Measurements from ENCODE around the gene NKD2. TPM values are rescaled to one million over a fixed set of nuclear protein-coding genes. Genes with fewer than 3 reads are reported as not detected.
A peak's percentile ranks its signal among the peaks of the same experiment; 100 is the strongest.
"Not testable (repeated sequence)": the region's sequence is repeated elsewhere in the genome, so short reads cannot be mapped to it uniquely, and the experiment has no call there.

Gene NKD2
- total RNA-seq, 1 donor from 2014 or later, result 3.7 TPM

DNA sequence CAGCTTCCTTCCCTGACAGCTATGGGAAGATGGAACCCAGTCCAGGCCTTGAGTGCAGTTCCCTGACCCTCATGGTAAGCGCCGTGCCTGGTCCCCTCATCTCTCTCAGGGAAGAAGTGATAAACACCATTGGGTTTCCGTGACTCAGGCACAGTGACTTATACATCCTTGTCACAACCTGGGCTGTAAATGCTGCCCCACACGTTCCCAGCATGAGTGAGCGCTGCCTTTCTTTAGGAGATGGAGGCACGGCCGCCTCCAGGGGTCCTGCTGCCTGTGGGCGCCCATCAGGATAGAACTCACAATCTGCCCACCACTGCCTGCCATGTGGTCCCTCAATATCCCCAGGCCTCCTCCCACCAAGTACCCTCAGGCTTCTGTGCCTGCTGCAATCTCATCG, 8.3 kb upstream of the NKD2 start:
- Histone ChIP-seq H3K4me3 (no peak overlapping the region), H3K27me3 (ENCODE audit: low read depth) (no peaks in the 10 kb centered on the region), H3K4me1 (peaks cover 42% of the 10 kb centered on the region), H3K27ac (replicated peaks) (no peak overlapping the region), H3K36me3 (no peaks in the 10 kb centered on the region), H3K9me3 (replicated peaks) (no peaks in the 10 kb centered on the region)
- intact Hi-C loops (cut with micrococcal nuclease), result no loop called here
- peak; percentile 6 for DNase-seq
- TF ChIP-seq, protein P1, sequence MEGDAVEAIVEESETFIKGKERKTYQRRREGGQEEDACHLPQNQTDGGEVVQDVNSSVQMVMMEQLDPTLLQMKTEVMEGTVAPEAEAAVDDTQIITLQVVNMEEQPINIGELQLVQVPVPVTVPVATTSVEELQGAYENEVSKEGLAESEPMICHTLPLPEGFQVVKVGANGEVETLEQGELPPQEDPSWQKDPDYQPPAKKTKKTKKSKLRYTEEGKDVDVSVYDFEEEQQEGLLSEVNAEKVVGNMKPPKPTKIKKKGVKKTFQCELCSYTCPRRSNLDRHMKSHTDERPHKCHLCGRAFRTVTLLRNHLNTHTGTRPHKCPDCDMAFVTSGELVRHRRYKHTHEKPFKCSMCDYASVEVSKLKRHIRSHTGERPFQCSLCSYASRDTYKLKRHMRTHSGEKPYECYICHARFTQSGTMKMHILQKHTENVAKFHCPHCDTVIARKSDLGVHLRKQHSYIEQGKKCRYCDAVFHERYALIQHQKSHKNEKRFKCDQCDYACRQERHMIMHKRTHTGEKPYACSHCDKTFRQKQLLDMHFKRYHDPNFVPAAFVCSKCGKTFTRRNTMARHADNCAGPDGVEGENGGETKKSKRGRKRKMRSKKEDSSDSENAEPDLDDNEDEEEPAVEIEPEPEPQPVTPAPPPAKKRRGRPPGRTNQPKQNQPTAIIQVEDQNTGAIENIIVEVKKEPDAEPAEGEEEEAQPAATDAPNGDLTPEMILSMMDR (IDR thresholded peaks at IDR 0.05; ENCODE audit: borderline replicate concordance), result no peak

DNA sequence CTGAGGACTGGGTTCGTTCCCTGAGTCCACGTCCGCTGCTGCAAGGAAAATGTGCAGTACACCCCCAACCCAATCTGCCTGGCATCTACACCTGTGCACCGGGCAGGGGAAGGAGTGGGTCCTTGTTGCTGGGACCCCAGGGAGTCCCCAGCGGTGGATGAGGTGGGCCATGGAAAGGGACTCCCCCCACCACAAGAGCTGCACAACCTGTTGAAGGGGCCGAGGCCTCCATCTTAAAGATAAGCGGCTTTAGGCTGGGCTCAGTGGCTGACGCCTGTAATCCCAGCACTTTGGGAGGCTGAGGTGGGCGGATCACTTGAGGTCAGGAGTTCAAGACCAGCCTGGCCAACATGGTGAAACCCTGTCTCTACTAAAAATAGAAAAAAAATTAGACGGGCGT, 7.8 kb upstream of the NKD2 start:
- H3K4me3 ChIP-seq; H3K9me3 ChIP-seq (replicated peaks); H3K27ac ChIP-seq (replicated peaks); intact Hi-C loops (cut with micrococcal nuclease); H3K36me3 ChIP-seq; H3K27me3 ChIP-seq (ENCODE audit: low read depth): not testable (repeated sequence)
- peaks cover 47% of the 10 kb centered on the region for H3K4me1 ChIP-seq
- peak; percentile 5 for DNase-seq

GRCh38 chr5:1001406-1002270, 7.0 kb upstream of the NKD2 start:
- H3K27me3 ChIP-seq (ENCODE audit: low read depth), result no peaks in the 10 kb centered on the region
- DNase-seq, result peak; percentile 10
- intact Hi-C loops (cut with micrococcal nuclease), result no loop called here
- H3K9me3 ChIP-seq (replicated peaks), result no peaks in the 10 kb centered on the region
- TF ChIP-seq, protein P1 (IDR thresholded peaks at IDR 0.05; ENCODE audit: borderline replicate concordance), result no peak
- H3K36me3 ChIP-seq, result no peaks in the 10 kb centered on the region
- no peak overlapping the region for H3K4me3 ChIP-seq
- H3K4me1 ChIP-seq, result peaks cover 52% of the 10 kb centered on the region
- H3K27ac ChIP-seq (replicated peaks), result no peak overlapping the region

GRCh38 chr5:1002271-1002546, 6.4 kb upstream of the NKD2 start:
- Histone ChIP-seq H3K9me3 (replicated peaks) (no peaks in the 10 kb centered on the region), H3K27me3 (ENCODE audit: low read depth) (no peaks in the 10 kb centered on the region), H3K27ac (replicated peaks) (no peak overlapping the region), H3K4me1 (peaks cover 46% of the 10 kb centered on the region), H3K4me3 (no peak overlapping the region), H3K36me3 (no peaks in the 10 kb centered on the region)
- intact Hi-C loops (cut with micrococcal nuclease), result no loop called here
- TF ChIP-seq, protein P1 (IDR thresholded peaks at IDR 0.05; ENCODE audit: borderline replicate concordance), result no peak
- no peak for DNase-seq

DNA sequence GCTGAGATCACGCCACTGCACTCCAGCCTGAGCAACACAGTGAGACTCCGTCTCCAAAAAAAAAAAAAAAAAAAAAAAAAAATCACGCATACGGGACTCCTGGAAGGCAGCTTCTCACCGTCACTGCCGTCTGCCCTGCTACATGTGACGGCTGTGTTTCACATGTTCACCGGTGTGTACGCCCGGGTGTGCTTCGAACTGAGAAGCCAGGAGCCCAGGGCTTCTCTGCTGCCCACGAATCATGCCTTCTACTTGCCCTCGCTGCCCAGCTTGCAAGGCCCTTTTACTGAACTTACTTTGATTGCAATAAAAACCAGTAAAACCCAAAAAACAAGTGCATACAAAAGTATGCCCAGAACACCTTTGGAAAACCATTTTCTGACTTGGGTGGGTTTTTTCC, 5.8 kb upstream of the NKD2 start:
- TF ChIP-seq, protein P1 (IDR thresholded peaks at IDR 0.05; ENCODE audit: borderline replicate concordance), result no peak
- intact Hi-C loops (cut with micrococcal nuclease), result no loop called here
- H3K9me3 ChIP-seq (replicated peaks), result no peaks in the 10 kb centered on the region

GRCh38 chr5:1003296-1003937, 5.2 kb upstream of the NKD2 start:
- Histone ChIP-seq H3K27ac (replicated peaks) (peak overlapping the region; percentile 86), H3K27me3 (ENCODE audit: low read depth) (peaks cover 4% of the 10 kb centered on the region), H3K9me3 (replicated peaks) (no peaks in the 10 kb centered on the region), H3K4me3 (peak overlapping the region; percentile 76), H3K36me3 (no peaks in the 10 kb centered on the region), H3K4me1 (peaks cover 43% of the 10 kb centered on the region)
- intact Hi-C loops (cut with micrococcal nuclease), result no loop called here
- peak; percentile 19 for DNase-seq
- TF ChIP-seq, protein P1 (IDR thresholded peaks at IDR 0.05; ENCODE audit: borderline replicate concordance), result no peak

More for the DNA sequence above, 5.8 kb upstream of the NKD2 start:
- DNase-seq, result peak; percentile 17
- Histone ChIP-seq H3K4me3 (no peak overlapping the region), H3K27ac (replicated peaks) (peak overlapping the region; percentile 86), H3K27me3 (ENCODE audit: low read depth) (no peaks in the 10 kb centered on the region), H3K36me3 (no peaks in the 10 kb centered on the region), H3K4me1 (peaks cover 43% of the 10 kb centered on the region)

Measured in left ventricle myocardium inferior (tissue), 1 donor.